Ascending aorta (tissue), 2 donors: ENCODE results near the gene NEURL4. TPM values are rescaled to one million over a fixed set of nuclear protein-coding genes. Genes with fewer than 3 reads are reported as not detected.

ENCODE experiments used
- DNase-seq, 2 donors: peaks; one replicate each; pipeline ENCODE4 v3.0.0-alpha.2; 2019; ENCODE audit warnings: low spot score in 2 of 2
- H3K27ac ChIP-seq, 2 donors: fragments of 200-600 bp; sonication (generic); one replicate each; pipeline ENCODE4 v1.5.1; 2016 to 2017; ENCODE audit warnings: mild to moderate bottlenecking in 1 of 2
- H3K27me3 ChIP-seq: fragments of 200-600 bp; sonication (generic); one replicate; pipeline ENCODE4 v1.5.1; 2017
- H3K36me3 ChIP-seq, 2 donors: fragments of 200-600 bp; sonication (generic); one replicate each; pipeline ENCODE4 v1.5.1; 2016
- H3K4me1 ChIP-seq, 2 donors: fragments of 200-600 bp; sonication (generic); one replicate each; pipeline ENCODE4 v1.5.1; 2016 to 2017; ENCODE audit warnings: mild to moderate bottlenecking in 1 of 2
- H3K4me3 ChIP-seq, 2 donors: fragments of 200-600 bp; sonication (generic); one replicate each; pipeline ENCODE4 v1.5.1; 2016 to 2017; ENCODE audit warnings: mild to moderate bottlenecking in 1 of 2
- H3K9me3 ChIP-seq, 2 donors: fragments of 200-600 bp; sonication (generic); one replicate each; pipeline ENCODE4 v1.5.1; 2016
- intact Hi-C: fragments of 100-400 bp; cut with DNase I; formaldehyde crosslinking; loops from one replicate; pipeline ENCODE4 v1.15.1; 2023
- total RNA-seq: library from RNA; depleted of rRNA; stranded (reverse); fragments of >200 nt; gene quantifications from one replicate; pipeline ENCODE4 v1.1.0, GENCODE V29; 2016
- TF ChIP-seq, protein P1 (sequence below), 3 experiments: fragments of 200-600 bp in 2 of 3; fragments of 450-650 bp in 1 of 3; sonication (generic) in 2 of 3; IDR thresholded peaks; one replicate each; pipeline ENCODE4 v1.5.1; 2016 to 2019; ENCODE audit warnings: antibody characterized with exemption in 3 of 3, mild to moderate bottlenecking in 1 of 3, moderate library complexity in 1 of 3

Gene NEURL4
- total RNA-seq, 1 donor from 2014 or later, result 22.0 TPM

DNA sequence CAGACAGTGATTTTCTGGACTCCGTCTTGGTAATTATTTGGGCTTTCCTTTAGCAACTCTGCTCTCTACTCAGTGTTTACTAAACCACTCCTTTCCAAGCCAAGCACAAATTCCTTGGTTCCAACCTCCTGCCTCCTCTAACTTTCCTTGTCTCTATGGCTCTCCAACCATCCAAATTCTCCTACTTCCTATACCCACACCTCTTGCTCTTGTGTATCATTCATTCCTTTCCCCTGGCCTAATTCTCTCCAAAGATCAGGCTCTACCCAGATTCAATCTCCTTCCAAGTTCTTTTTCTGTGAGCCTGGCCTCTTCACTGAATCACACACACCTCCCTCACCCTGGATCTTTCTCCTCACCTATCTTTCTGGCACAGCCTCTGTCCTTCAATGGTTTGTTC, 1.1 kb downstream of the NEURL4 start:
- Histone ChIP-seq H3K4me3 (peak overlapping the region in 1 of 2 donors; percentile 97), H3K4me1 (peaks cover 0 to 12% of the 10 kb centered on the region in 2 donors), H3K9me3 (no peaks in the 10 kb centered on the region), H3K27ac (peak overlapping the region in 1 of 2 donors; percentile 92), H3K27me3 (no peaks in the 10 kb centered on the region), H3K36me3 (peaks cover 18 to 27% of the 10 kb centered on the region in 2 donors)
- TF ChIP-seq, protein P1, sequence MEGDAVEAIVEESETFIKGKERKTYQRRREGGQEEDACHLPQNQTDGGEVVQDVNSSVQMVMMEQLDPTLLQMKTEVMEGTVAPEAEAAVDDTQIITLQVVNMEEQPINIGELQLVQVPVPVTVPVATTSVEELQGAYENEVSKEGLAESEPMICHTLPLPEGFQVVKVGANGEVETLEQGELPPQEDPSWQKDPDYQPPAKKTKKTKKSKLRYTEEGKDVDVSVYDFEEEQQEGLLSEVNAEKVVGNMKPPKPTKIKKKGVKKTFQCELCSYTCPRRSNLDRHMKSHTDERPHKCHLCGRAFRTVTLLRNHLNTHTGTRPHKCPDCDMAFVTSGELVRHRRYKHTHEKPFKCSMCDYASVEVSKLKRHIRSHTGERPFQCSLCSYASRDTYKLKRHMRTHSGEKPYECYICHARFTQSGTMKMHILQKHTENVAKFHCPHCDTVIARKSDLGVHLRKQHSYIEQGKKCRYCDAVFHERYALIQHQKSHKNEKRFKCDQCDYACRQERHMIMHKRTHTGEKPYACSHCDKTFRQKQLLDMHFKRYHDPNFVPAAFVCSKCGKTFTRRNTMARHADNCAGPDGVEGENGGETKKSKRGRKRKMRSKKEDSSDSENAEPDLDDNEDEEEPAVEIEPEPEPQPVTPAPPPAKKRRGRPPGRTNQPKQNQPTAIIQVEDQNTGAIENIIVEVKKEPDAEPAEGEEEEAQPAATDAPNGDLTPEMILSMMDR (IDR thresholded peaks at IDR 0.05), result no peak
- intact Hi-C loops, result loop anchor here (2.0 kb wide), 1 partner anchor 67 kb away; the partner anchor contains the start of gene PLSCR3
- DNase-seq, result no peak

DNA sequence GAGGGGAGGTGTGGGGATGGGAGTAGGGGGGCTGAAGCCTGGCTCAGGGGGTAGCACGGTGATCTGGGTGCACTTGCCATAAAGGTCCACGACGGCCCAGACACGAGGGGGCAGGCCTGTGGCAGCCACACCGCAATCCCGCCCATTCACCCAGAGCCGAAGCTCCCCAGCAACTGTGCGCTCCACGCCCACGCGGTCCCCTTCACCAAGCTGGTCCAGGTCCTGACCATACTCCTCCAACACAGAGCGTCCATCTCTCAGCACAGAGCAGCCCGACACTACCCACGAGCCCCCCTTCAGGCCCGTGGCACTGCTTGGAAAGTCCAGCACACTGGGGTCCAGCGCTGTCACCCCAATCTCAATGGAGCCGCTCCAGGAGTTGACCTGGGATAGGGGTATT, 1.6 kb downstream of the NEURL4 start:
- Histone ChIP-seq H3K4me3 (no peak overlapping the region), H3K9me3 (no peaks in the 10 kb centered on the region), H3K36me3 (peaks cover 23 to 32% of the 10 kb centered on the region in 2 donors), H3K27ac (no peak overlapping the region), H3K4me1 (peaks cover 0 to 12% of the 10 kb centered on the region in 2 donors), H3K27me3 (no peaks in the 10 kb centered on the region)
- intact Hi-C loops, result no loop called here
- DNase-seq, result no peak
- TF ChIP-seq, protein P1 (IDR thresholded peaks at IDR 0.05), result no peak

DNA sequence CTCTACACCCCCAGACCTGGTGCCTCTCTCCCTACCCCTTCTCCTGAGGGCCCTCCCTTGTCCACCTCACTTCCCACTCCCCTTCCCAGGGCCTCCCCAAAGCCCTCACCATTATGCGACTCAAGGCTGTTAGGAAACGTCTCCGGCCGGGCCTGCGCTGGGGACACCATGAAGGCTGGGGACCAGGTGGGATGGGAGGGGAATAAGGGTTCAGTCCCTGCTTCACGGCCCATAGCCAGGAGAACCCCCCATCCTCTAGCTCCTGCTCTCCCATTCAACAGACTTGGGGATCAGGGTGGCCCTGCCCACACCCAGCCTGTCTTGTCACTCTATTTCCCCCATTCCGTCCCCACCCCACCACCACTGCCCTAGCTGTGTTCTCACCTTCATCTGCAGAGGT, 2.1 kb downstream of the NEURL4 start:
- no peak for DNase-seq
- TF ChIP-seq, protein P1 (IDR thresholded peaks at IDR 0.05), result no peak

DNA sequence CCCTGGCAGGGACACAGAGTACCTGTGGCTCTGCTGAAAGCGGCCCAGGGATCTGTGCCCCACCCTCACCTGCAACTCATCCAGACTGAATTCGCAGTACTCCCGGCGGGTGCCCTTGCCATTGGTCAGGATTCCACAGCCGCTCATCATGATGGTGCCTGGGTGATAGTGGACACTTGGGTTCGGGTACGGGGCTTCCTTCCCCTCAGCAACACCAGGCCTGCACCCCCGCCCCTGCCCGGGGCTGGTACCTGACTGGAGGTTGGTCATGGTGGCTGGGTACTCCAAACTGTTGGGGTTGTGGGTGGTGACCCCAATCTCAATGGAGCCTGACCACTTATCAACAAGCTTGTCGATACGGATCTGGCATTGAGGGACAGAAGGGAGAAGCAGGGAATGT, 2.9 kb downstream of the NEURL4 start:
- Histone ChIP-seq H3K27me3 (no peaks in the 10 kb centered on the region), H3K9me3 (no peaks in the 10 kb centered on the region), H3K36me3 (peaks cover 35 to 46% of the 10 kb centered on the region in 2 donors), H3K27ac (no peak overlapping the region), H3K4me1 (peaks cover 0 to 12% of the 10 kb centered on the region in 2 donors), H3K4me3 (no peak overlapping the region)
- intact Hi-C loops, result no loop called here
- no peak for DNase-seq
- TF ChIP-seq, protein P1 (IDR thresholded peaks at IDR 0.05), result no peak

More for the DNA sequence above, 2.1 kb downstream of the NEURL4 start:
- H3K27me3 ChIP-seq, result no peaks in the 10 kb centered on the region
- no peak overlapping the region for H3K27ac ChIP-seq
- H3K9me3 ChIP-seq, result no peaks in the 10 kb centered on the region
- H3K4me3 ChIP-seq, result no peak overlapping the region
- H3K36me3 ChIP-seq, result peaks cover 27 to 37% of the 10 kb centered on the region in 2 donors
- intact Hi-C loops, result no loop called here
- H3K4me1 ChIP-seq, result peaks cover 0 to 12% of the 10 kb centered on the region in 2 donors

DNA sequence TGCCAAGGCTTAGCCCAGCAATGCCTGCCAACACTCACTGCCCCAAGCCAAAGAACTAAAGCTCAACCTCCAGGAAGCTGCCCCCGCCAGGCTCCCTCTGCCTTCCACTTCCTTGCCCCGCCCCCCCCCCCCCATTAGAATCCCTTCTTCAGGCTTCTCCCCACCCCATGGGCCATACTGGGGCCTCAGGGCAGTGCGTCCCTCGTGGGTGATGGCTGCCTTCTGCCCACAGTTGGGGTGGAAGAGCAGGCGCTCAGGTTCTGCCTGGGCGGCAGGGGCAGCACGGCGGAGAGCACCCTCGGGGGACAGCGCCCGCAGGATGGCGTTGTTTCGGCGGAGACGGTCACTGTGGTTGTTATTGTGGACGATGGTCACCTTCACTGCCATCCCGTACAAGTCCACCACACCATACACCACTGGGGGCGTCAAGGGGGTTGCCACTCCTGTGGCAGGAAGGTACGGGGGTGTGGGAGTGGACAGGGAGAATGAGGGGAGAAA, 4.1 kb downstream of the NEURL4 start:
- TF ChIP-seq, protein P1 (IDR thresholded peaks at IDR 0.05), result no peak
- intact Hi-C loops, result no loop called here
- no peak overlapping the region for H3K27ac ChIP-seq
- H3K4me1 ChIP-seq, result peaks cover 0 to 10% of the 10 kb centered on the region in 2 donors
- DNase-seq, result no peak
- no peak overlapping the region for H3K4me3 ChIP-seq
- no peaks in the 10 kb centered on the region for H3K27me3 ChIP-seq
- peaks cover 46 to 57% of the 10 kb centered on the region in 2 donors for H3K36me3 ChIP-seq
- no peaks in the 10 kb centered on the region for H3K9me3 ChIP-seq

DNA sequence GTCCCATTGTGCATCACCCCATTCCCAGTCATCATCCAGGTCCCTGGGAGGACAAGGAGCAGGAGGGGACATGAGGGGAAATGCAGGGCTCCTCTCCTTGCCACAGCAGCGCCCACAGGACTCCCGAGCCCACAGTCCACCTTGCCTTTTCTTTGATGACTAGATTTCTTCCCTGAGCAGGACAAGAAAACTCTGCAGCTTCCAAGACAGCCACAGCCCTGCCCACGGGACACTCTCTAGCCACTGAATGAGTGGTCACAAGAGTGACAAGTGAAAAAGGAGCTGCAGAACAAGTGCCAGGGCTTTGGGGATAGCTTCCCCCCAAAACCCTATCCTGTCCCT, 4.7 kb downstream of the NEURL4 start:
- DNase-seq, result no peak
- Histone ChIP-seq H3K4me1 (peaks cover 0 to 10% of the 10 kb centered on the region in 2 donors), H3K36me3 (peaks cover 47 to 58% of the 10 kb centered on the region in 2 donors), H3K27me3 (no peaks in the 10 kb centered on the region), H3K9me3 (no peaks in the 10 kb centered on the region), H3K4me3 (no peak overlapping the region), H3K27ac (no peak overlapping the region)
- intact Hi-C loops, result no loop called here
- TF ChIP-seq, protein P1 (IDR thresholded peaks at IDR 0.05), result no peak
